Stimulated activated CD8-positive, alpha-beta memory T cell treated with anti-CD3 and anti-CD28 coated beads, Interleukin-7, amount 100 ng/mL, for 48 hours (primary cell): Measurements from ENCODE around the gene ATF5.
"Not testable (repeated sequence)": the region's sequence is repeated elsewhere in the genome, so short reads cannot be mapped to it uniquely, and the experiment has no call there.

Source experiments
- DNase-seq, 2 donors: peaks; one replicate each; pipeline ENCODE4 v3.0.0-alpha.2; 2020; ENCODE audit warnings: low read depth in 1 of 2; ENCODE audit errors: extremely low read depth in 1 of 2

The ATF5 gene

DNA sequence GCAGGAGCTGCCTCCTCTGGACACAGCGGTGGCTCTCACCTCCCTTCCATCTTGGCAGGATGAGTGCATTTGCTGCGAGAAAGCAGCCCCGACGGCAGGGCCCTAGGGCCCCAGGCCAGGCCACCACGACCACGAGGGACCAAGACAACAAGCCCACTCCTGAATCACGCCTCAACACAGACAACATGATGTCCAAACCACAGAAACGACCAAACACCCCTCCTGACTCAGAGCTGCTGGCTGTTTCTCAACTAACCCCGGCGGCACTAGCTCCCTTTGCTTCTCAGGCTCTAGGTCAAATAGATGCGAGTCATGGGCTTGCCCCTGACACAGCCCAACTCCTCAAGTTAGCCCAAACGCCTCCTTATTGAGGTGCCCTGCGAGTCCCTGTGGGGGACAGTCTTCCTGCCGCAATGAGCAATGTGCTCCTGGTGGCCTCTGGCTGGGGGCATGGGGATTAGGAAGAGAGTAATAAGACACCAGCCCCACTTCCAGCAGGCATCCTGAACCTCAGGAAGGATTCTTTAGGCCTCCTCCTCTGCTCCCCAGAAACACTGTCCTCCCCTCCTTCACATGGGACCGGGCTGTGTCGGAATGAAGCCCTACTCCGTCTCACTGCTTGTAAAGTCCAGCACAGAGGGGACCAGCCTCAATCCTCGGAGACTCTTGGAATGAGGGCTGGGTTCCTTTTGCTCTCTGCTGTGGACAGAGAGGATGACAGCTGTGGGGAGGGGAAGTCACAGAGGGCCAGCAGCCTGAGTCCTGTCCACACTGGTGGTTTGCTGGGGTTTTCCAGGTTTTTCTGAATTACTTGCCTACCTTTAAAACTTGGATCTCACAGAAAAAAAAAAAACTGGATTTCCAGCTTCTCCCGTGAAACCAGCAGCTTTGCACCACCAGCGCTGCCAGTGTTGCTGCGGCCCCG lies 6.9 kb upstream of the ATF5 start:
- DNase-seq, result peak in 1 of 2 donors; percentile 46

DNA sequence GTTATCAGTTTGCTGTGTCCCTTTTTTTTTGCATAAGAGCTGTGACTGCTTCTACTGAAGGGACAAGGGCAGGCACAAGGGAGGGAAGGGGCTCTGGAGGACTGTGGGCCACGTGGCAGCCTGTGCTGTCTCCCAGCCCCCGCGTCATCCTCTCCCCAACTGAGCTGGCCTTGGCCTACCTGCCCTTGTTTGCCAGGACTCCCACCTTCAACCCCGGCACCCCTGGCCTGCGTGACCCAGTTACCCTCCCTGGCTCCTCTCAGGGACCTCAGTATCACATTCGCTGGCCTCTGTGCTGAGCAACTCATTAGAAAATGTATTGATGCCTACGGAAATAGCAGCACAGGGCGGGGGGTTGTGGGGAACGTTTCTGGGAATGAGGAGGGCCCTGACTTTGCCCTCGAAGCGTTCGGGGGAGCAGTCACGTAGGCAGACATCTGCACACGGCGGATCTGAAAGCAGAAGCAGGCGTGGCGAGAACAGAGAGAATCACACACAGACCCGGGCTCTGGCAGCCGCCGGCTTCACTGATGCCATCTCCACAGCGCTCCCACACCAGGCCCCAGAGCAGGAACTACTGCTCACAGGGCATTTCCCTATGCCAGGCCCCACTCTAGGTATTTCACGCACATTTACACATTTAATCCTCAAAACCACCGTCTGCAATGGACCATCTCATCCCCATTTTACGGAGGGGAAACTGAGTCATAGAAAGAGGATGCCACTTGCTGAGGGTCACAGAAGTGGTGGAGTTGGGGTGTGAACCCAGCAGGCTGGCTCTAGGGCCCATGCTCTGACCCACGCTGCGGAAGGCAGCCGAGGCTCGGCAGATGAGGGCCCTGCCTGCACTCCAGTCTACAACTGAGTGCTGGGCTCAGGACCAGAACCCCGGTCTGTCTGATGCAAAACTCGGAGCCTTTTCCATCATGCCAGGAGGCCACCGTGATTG lies 5.7 kb upstream of the ATF5 start:
- DNase-seq, result no peak

DNA sequence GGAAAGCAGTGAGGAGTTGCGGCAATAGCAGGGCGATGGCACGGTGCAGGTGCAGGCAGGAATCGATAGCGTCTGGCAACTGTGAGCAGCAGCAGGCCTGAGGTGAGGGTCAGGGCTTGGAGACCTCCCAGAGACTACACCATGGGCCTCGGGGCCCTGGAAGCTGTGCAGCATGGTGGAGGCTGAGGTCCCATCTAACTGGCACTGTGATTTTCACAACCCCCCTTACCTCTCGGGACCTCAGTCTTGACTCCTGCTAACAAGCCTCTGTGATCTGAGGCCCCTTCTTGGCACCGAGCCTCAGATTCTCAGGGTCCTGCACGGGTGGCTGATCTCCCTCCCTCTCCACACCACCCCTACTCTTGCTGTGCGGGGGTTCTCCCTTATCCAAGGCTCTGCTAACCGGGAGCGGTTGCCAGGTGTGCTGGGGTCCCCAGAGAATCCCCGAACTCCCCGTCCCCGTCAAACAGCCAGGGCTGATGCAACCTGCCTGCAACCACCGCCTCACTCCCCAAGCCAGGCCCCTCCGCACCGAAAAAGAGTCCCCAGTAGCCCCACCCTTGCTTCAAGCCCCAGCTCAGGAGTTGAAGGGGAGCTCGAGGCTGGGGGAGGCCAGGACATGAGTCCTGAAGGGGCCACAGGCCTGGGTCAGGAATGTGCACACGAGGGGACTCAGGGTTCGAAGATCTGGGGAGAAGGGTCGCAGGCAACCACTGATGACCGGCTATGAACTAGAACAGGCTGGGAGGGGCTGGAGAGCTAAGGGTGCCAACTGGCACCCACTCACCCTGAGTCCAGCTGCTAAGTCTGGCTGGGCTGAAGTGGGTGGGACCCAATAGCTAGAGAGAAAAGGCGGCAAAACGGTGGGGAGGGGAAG lies 4.8 kb upstream of the ATF5 start:
- DNase-seq, result no peak

DNA sequence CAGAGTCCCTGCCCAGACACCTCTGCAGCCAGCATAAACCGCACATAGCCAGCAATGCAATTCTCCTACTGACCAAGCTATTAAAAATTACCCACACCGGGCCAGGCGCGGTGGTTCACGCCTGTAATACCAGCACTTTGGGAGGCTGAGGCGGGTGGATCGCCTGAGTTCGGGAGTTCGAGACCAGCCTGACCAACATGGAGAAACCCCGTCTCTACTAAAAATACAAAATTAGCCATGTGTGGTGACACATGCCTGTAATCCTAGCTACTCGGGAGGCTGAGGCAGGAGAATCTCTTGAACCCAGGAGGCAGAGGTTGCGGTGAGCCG lies 4.2 kb upstream of the ATF5 start:
- DNase-seq, result not testable (repeated sequence)

DNA sequence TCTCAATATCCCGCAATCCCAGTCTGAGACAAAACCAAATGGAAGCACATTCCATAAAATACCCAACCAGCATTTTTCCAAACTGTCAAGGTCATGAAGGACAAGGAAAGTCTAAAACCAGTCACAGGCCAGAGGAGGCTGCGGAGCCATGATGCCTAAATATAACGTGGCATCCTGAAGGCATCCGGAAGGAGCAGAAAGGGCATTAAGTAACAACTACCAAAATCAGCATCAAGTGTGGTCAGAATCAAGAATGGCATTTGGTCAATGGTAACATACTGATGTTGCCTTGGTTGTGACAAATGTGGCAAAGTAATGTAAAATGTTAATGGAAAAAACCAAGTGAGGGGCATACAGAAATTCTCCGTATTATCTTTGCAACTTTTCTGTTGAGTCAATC lies 3.5 kb upstream of the ATF5 start:
- no peak for DNase-seq

DNA sequence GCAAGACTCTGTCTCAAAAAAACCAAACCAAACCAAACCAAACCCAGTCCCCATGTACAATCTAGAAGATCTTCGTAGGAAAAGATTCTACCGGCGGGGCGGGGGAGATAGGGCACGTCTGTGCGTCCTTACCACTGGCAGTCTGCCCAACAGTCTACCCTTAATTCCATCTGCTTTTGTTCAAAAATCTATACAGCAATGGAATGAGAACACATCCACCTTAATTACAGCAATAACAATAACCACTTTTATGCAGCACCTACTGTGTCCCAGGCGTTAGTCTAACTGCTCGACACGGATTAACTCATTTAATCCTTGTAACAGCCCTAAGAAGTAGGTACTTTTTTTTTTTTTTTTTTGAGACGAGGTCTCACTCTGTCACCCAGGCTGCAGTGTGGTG lies 2.5 kb upstream of the ATF5 start:
- no peak for DNase-seq

DNA sequence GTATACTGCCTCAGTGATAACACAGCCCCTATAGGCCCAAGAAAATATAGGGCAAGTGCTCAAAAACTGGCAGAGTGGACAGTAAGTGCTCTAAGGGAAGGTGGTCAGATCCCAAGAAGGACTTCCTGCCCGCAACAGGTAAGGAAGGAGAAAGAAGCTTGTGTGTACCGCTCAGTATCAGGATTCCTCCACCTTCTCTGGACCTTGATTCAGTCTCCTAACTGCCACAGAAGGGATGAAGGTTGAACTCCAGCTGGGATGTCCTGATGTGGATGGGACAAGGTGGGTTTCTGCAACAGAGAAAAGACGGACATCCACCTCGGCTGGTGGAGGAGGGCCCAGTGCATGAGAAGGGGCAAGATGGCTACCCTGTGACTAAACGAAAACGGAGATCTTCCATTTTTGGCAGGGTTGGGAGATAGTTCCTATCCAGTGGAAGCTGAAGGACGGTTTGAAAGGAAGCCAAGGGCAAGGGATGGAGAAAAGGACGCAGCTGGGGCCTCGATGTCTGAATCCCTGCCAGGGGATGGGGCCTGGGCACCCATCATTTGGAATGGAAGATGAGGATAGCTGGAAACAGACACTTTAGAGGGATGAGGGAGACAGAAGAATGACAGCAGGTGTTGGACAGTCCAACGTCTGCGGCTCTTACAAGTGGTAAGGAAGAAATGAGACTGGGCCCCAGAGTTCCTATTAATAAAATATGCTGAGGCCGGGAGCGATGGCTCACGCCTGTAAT lies 1.3 kb upstream of the ATF5 start:
- DNase-seq, result no peak

DNA sequence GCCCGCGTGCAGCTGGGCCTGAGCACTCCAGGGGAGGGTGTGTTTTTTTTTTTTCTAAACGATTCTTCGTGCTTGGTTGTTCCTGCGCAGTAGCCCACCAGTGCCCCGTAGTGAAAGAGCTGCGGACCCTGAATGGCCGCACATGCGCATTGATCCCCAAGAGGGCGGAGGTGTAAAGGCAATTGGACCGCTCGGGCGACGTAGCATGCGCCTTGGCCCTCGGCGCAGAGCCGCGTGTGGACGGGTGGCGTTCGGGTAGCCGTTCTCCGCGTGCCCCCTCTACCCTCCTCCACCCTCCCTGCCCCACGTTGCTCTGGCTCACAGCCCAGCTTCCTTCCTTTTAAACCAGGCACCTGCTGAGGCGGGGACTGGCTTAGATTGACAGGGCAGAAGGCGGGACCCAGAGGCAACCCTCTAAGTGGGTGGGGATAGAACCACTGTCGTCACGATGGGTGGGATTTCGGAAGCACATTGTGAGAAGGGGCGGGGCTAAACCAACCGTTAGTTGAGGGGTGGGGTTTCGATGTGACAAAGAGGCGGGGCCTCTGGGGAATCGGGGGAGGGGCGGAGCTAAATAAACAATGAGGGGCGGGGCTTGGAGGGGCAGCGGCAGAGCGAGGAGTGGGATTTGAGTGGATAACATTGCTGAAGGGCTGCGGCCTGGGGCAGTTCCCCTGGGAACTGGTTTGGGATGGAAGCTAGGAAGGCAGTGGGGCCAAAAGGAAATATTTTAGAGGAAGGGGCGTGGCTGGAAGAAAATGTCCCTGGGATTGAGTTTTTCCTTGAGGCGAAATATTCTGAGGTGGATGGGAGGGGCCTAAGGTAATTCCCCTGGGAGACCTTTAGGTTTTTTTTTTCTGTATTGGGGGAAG lies 842 bp downstream of the ATF5 start:
- DNase-seq, result peak; percentile 74 to 92

DNA sequence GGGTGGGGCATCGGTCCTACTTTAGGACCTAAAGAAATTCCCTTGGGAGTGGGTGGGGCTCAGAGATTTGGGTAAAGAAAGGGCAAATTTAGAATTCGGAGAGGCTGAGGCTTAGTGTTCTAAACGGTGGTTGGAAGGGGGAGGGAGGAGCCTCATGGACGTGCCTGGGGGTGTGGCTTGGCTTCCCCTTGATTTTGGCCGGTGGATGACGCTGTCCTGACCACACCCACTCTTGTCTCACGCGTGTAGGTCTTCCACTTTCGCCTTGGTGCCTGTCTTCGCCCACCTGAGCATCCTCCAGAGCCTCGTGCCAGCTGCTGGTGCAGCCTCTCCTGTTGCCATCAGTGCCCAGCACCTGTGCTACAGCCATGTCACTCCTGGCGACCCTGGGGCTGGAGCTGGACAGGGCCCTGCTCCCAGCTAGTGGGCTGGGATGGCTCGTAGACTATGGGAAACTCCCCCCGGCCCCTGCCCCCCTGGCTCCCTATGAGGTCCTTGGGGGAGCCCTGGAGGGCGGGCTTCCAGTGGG lies 1.5 kb downstream of the ATF5 start:
- DNase-seq, result no peak

DNA sequence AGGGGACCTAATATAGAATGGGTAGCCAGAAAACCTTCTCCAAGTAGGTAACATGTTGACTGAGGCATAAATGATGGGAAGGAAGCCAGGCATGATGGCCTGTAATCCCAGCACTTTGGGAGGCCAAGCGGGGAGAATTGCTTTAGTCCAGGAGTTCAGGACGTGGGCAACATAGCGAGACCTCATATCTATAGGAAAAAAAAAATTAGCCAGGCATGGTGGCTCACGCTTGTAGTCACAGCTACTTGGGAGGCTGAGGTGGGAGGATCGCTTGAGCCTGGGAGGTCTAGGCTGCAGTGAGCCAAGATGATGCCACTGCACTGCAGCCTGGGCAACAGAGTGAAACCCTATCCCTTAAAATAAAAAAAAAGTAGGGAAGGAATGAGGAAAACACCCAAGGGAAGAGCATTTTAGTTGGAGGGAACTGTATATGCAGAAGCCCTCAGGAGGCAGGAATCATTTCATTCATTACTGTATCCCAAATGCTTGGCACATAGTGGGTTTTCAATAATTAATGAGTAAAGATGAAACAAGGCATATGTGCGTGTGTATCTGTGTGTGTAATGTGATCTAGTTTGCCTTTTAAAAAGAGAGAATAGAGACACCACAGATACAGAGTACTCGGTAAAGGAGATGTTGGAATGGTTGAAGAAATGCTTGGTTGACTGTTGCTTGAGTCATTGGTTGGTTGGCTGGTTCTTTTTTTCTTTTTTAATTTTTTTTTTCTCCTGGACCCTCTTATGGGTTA lies 2.5 kb downstream of the ATF5 start:
- DNase-seq, result no peak

DNA sequence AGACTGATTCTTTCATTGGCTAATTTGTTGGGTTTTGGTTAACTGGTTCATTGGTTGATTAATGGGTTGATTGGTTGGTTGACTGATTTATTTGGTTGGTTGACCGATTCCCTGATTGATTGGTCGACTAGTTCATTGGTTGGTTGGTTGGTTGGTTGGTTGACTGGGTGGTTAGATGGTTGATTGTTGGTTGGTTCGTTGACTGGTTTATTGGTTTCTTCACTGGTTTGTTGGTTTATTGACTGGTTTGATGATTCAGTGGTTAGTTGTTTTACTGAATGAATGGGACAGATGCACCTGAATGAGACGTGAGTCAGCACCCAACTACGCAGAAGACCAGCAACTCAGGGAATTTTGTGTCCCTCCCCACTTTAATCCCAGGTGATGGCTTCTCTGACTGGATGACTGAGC lies 3.0 kb downstream of the ATF5 start:
- DNase-seq, result no peak

DNA sequence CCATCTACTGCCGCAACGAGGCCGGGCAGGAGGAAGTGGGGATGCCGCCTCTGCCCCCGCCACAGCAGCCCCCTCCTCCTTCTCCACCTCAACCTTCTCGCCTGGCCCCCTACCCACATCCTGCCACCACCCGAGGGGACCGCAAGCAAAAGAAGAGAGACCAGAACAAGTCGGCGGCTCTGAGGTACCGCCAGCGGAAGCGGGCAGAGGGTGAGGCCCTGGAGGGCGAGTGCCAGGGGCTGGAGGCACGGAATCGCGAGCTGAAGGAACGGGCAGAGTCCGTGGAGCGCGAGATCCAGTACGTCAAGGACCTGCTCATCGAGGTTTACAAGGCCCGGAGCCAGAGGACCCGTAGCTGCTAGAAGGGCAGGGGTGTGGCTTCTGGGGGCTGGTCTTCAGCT lies 3.7 kb downstream of the ATF5 start:
- no peak for DNase-seq

DNA sequence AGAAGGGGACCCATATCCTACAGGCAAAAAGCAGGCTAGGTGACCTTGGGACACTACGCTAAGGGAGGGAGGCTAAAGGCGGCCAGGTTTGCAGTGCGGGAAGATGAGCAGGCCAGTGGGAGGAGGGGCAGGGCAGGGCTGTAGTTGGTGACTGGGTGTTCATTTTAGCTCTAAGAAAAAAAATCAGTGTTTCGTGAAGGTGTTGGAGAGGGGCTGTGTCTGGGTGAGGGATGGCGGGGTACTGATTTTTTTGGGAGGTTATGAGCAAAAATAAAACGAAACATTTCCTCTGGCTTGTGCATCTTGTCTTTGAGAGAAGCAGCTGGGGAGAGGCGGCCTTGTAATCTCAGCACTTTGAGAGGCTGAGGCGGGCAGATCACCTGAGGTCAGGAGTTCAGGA lies 4.6 kb downstream of the ATF5 start:
- no peak for DNase-seq

DNA sequence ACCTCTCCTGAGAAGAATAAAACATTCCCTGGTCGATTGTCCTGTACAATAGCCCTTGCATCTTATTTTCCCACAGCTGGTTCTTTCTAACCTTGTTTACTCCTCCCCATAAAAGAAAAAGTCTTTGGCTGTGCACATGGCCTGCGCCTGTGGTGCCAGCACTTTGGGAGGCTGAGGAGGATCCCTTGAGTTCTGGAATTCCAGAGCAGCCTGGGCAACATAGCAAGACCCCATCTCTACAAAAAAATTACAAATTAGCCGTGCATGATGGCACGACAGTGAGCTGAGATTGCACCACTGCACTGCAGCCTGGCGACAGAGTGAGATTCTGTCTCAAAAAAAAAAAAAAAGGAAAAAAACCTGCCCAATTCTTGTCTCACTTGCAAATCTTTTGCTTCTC lies 7.5 kb downstream of the ATF5 start:
- DNase-seq, result no peak

DNA sequence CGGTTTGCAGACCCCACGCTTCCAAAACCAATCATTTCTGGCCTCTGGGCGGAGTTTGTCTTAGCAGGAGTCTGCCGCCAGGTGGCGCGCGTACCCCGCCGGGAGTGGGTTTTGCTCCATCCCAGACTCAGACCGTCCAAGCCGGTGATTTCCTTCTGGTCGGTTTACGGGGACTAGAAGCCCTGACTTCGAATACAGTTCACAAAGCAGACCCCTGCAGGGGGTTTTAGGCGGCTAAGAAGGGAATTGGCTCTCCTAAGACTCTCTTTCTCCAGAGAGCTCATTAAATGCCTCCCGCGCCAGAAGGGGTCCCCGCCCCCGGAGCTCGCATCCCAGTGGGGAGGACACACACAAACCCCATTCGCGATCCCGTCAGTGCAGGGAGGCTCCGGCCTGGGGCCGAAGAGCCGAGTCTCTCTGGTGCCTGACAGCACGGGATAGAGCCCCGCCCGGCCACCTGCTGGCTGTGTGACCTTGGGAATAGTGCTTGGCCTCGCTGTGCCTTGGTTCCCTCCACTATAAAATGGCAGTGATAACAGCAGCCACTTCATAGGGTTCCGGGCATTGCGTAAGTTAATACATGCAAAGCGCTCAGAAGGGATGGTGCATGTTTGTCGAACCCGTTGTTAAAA lies 8.9 kb downstream of the ATF5 start:
- peak; percentile 49 to 54 for DNase-seq

DNA sequence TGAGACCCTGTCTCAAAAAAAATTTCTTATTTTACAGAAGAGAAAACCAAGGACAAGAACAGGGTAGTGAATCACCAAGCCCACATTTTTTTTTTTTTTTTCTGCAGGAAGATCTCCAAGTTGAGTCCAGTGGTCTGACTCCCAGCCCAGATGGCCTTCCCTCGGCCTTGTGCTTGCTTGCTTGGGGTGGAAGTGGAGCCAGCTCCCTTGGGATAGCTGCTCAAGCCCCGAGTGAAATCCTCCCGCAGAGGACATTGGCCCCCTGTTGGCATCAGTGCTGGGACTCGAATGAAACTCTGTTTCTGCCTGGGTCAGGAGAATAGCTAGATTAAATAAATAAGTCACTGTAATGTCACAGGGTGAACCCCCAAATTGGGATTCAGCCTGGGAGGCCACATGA lies 9.7 kb downstream of the ATF5 start:
- DNase-seq, result no peak

DNA sequence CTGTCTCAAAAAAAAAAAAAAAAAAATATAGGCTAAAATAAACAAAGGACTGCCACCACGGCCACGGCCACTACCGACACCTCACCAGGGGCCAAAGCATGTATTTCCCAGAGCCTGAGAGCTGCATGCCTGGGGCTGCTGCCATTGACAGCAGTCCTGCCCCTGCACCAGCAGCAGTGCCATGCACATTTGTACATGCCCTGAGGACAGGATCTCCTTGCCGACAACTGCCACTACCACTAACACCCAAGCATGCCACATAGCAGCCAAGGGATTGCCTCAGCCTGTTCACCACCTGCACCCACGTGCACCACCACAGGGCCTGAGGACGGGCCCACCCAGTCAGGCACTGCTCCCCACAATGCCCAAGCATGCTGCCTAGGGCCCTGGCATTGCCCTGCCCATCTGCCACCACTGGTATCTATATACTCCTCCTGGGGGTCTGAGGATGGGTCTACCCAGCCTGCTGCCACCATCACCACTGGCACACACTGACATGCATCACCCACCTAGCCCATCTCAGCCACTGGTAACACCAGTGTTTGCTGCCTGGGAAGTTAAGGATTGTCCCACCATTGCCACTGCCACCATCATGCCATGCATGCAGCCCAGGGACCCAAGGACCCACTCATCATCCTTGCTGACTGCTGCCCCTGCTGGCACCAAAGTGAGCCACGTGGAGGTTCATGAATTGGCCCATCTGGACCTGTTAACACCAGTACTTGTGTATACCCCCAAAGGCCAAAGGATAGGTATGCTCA lies 10.9 kb downstream of the ATF5 start:
- no peak for DNase-seq
